Dermis blood vessel endothelial cell (primary cell): Measurements from ENCODE around the gene VCY1B. TPM values are rescaled to one million over a fixed set of nuclear protein-coding genes. Genes with fewer than 3 reads are reported as not detected.
"Not testable (repeated sequence)": the region's sequence is repeated elsewhere in the genome, so short reads cannot be mapped to it uniquely, and the experiment has no call there.

Experiments
- DNase-seq: peaks from one replicate; pipeline ENCODE4 v3.0.0; 2010
- total RNA-seq: library from RNA; depleted of rRNA; stranded (reverse); fragments of >200 nt; gene quantifications from 2 replicates; pipeline ENCODE4 v1.2.3, GENCODE V29; 2014

The VCY1B gene
- not detected in 2 replicates for total RNA-seq

DNA sequence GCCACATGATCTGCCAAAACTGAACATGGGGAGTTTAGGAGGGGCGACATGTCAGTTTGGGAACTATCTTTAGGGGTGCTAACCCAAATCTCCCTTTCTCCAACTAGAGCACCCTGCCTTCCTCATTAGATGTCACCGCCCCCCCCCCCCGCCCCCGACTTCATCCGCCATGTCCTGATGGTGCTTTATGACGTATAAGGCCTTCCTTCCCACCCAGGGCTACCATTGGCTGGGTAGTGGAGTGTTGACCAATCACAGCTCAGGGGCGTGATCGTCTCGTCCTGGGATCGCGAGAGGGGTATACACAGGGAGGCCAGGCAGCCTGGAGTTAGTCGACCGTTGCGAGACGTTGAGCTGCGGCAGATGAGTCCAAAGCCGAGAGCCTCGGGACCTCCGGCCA is at the start of gene VCY1B:
Gene VCY1B, plus strand, starts transcription at position 301 of the 400 bp plus-strand sequence. Its CDS starts 63 bp downstream, at position 364.
- DNase-seq = not testable (repeated sequence)

DNA sequence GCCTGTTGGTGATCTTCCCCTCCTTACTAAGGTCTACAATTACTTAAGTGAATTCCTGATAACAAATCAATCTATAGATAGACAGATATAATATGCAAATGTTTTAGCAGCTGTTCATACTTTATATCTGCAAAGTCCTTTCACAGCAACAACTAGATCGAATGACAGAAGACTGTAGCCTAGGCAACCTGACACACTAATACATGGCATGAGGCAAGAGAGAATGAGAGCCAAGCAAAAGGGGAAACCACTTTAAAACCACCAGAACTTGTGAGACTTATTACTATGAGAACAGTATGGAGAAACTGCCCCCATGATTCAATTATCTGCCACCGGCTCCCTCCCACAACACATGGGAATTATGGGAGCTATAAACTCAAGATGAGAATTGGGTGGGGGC is 44.1 kb upstream of the VCY1B start:
- DNase-seq = not testable (repeated sequence)

- DNase-seq = not testable (repeated sequence)
Observed at GRCh38 chrY:14030395-14030794, 25.6 kb upstream of the VCY1B start.

DNA sequence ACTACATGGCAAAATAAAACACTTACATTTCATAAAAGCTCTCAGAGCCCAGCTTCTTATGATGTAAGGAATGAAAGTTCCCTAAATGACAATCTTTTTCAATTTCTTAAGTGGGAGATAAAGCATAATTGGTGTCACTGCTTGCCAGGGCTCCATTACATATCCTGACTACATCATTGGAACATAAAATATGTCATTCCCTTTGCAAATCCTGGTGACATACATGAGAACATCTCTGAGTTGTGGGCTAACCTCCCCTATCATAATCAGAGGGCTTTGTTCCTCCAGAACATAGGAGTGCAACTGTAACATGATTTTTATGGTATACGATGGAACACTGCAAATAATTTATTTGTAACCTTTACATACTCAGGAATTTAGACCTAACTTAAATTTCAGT is 29.9 kb downstream of the VCY1B start:
- no peak for DNase-seq

Other genes starting within 250 kb of the VCY1B start
- not detected in 2 replicates for gene VCY, start 69.8 kb upstream of the VCY1B start, total RNA-seq